ENCODE data around the gene FAM168A.

DNA sequence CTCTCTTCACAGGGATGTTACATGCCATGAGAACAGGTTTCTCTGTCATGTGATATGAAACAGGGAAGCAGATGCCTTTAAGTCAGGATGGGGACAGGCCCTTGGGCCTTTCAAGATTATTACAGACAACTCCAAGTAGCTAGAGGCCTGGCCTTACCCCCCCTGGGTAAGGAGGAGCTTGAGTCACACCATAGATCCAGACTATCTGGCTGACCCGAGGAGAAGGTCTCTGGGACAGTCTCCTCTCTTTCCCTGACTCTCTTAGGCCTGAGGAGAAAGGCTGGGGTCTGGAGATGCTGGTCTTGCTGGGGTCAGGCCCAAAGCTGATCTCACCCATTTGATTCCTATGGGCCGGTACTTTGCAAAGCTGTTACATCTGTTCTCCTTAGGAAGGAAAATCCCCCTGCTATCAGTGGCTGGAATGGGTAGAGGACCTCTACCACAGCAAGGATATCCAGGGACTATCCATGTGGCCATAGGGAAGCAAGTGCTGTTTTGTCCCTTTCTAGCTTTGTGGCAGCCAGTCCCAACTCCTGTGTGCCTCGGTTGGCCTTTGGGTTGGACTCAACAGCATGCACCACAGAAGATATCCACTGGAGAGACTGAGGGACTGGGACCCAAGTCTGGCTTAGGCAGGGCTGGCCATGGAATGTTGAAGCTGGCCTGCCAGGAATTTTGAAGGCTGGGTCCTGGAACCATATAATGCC is 196.5 kb downstream of the FAM168A start:
- TF ChIP-seq POLR2AphosphoS5 (IDR thresholded peaks at IDR 0.05; ENCODE audit: low read depth) = peak; percentile 21; the same call in 1 of the 2 replicates
- TF ChIP-seq, protein P1, sequence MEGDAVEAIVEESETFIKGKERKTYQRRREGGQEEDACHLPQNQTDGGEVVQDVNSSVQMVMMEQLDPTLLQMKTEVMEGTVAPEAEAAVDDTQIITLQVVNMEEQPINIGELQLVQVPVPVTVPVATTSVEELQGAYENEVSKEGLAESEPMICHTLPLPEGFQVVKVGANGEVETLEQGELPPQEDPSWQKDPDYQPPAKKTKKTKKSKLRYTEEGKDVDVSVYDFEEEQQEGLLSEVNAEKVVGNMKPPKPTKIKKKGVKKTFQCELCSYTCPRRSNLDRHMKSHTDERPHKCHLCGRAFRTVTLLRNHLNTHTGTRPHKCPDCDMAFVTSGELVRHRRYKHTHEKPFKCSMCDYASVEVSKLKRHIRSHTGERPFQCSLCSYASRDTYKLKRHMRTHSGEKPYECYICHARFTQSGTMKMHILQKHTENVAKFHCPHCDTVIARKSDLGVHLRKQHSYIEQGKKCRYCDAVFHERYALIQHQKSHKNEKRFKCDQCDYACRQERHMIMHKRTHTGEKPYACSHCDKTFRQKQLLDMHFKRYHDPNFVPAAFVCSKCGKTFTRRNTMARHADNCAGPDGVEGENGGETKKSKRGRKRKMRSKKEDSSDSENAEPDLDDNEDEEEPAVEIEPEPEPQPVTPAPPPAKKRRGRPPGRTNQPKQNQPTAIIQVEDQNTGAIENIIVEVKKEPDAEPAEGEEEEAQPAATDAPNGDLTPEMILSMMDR (IDR thresholded peaks at IDR 0.05; ENCODE audit: insufficient read depth, low read length) = no peak
- TF ChIP-seq GABPA (IDR thresholded peaks at IDR 0.05; ENCODE audit: low read depth) = no peak
- TF ChIP-seq, protein P2, sequence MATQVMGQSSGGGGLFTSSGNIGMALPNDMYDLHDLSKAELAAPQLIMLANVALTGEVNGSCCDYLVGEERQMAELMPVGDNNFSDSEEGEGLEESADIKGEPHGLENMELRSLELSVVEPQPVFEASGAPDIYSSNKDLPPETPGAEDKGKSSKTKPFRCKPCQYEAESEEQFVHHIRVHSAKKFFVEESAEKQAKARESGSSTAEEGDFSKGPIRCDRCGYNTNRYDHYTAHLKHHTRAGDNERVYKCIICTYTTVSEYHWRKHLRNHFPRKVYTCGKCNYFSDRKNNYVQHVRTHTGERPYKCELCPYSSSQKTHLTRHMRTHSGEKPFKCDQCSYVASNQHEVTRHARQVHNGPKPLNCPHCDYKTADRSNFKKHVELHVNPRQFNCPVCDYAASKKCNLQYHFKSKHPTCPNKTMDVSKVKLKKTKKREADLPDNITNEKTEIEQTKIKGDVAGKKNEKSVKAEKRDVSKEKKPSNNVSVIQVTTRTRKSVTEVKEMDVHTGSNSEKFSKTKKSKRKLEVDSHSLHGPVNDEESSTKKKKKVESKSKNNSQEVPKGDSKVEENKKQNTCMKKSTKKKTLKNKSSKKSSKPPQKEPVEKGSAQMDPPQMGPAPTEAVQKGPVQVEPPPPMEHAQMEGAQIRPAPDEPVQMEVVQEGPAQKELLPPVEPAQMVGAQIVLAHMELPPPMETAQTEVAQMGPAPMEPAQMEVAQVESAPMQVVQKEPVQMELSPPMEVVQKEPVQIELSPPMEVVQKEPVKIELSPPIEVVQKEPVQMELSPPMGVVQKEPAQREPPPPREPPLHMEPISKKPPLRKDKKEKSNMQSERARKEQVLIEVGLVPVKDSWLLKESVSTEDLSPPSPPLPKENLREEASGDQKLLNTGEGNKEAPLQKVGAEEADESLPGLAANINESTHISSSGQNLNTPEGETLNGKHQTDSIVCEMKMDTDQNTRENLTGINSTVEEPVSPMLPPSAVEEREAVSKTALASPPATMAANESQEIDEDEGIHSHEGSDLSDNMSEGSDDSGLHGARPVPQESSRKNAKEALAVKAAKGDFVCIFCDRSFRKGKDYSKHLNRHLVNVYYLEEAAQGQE (IDR thresholded peaks at IDR 0.05; ENCODE audit: insufficient replicate concordance, low read depth) = no peak

Measured in HL-60 (cell line).